Germinal center (tissue), 1 donor: ENCODE measurements around the gene STARD5.
A peak's percentile ranks its signal among the peaks of the same experiment; 100 is the strongest.

Experiments used
- DNase-seq: peaks from one replicate; pipeline ENCODE4 v3.0.0; 2012; ENCODE audit warnings: mixed read lengths, low spot score

Gene STARD5

GRCh38 chr15:81274255-81274654 is 49.7 kb downstream of the STARD5 start:
- DNase-seq, result no peak

GRCh38 chr15:81273855-81274254 is 50.1 kb downstream of the STARD5 start:
- DNase-seq, result no peak

GRCh38 chr15:81273200-81273599 is 50.7 kb downstream of the STARD5 start:
- no peak for DNase-seq

GRCh38 chr15:81271761-81272644 is 51.9 kb downstream of the STARD5 start:
- no peak for DNase-seq

GRCh38 chr15:81270781-81271491 is 53.0 kb downstream of the STARD5 start:
- no peak for DNase-seq

- DNase-seq, result no peak
Observed at GRCh38 chr15:81270188-81270587, 53.8 kb downstream of the STARD5 start.

GRCh38 chr15:81268881-81269601 is 54.9 kb downstream of the STARD5 start:
- no peak for DNase-seq

- no peak for DNase-seq
Observed at GRCh38 chr15:81268340-81268739, 55.6 kb downstream of the STARD5 start.

GRCh38 chr15:81265944-81266775 is 57.8 kb downstream of the STARD5 start:
- DNase-seq, result peak; percentile 80

- DNase-seq, result peak; percentile 17
Observed at GRCh38 chr15:81265256-81265943, 58.5 kb downstream of the STARD5 start.

- no peak for DNase-seq
Observed at GRCh38 chr15:81264072-81264857, 59.7 kb downstream of the STARD5 start.

- no peak for DNase-seq
Observed at GRCh38 chr15:81263477-81263876, 60.5 kb downstream of the STARD5 start.

GRCh38 chr15:81261172-81261811 is 62.6 kb downstream of the STARD5 start:
- no peak for DNase-seq

- DNase-seq, result no peak
Observed at GRCh38 chr15:81259760-81260298, 64.1 kb downstream of the STARD5 start.
